Body of pancreas (tissue), 4 donors: ENCODE data around the gene GLI2.

ENCODE experiments used
- CTCF ChIP-seq, 7 experiments: fragments of 450-650 bp in 4 of 7; fragments of 200-600 bp in 3 of 7; sonication (generic) in 3 of 7; IDR thresholded peaks; one replicate each; pipeline ENCODE4 v1.5.1; 2016 to 2019; ENCODE audit warnings: antibody characterized with exemption in 7 of 7
- POLR2A ChIP-seq, 3 donors: fragments of 450-650 bp; IDR thresholded peaks; one replicate each; pipeline ENCODE4 v1.6.1; 2016; ENCODE audit warnings: antibody characterized with exemption in 3 of 3, mild to moderate bottlenecking in 2 of 3

GRCh38 chr2:120735746-120736170, at the start of gene GLI2:
- TF ChIP-seq POLR2A (IDR thresholded peaks at IDR 0.05) (no peak), CTCF (IDR thresholded peaks at IDR 0.05) (peak; percentile 28 to 72 (median 50))
